Peyer's patch (tissue), 4 donors: Measurements from ENCODE around the gene ISOC1.

Source experiments
- CTCF ChIP-seq, 6 experiments: fragments of 450-650 bp in 4 of 6; fragments of 200-600 bp in 2 of 6; sonication (generic) in 1 of 6; IDR thresholded peaks; one replicate each; pipeline ENCODE4 v1.5.1; 2017 to 2019; ENCODE audit warnings: antibody characterized with exemption in 6 of 6, mild to moderate bottlenecking in 3 of 6, moderate library complexity in 1 of 6
- POLR2A ChIP-seq, 2 donors: fragments of 450-650 bp; IDR thresholded peaks; one replicate each; pipeline ENCODE4 v1.5.1; 2017; ENCODE audit warnings: antibody characterized with exemption in 2 of 2, mild to moderate bottlenecking in 2 of 2, moderate library complexity in 2 of 2

- TF ChIP-seq CTCF (IDR thresholded peaks at IDR 0.05): no peak
- no peak for TF ChIP-seq POLR2A (IDR thresholded peaks at IDR 0.05)
Observed at GRCh38 chr5:129133553-129133952, 39.0 kb downstream of the ISOC1 start.
